ENCODE results near the gene ZFP91.

DNA sequence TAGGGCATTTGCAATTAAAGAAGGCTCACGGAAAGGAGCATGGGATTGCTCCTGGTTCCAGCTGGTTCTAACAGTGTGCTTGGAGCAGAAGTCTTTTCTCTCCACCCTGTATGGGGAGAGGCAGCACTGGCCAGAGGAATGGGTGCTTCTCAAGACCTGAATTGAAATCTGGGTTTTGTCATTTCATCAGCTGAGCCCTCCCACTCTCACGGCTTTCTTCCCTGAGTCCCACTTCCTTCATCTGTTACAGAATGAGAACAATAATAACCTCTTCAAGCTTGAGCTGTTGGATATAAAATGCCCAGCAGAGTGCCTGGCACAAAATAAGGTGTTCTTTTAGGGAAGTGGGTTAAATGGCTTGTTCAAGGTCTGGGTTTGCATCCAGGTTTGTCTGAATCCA, 60.8 kb downstream of the ZFP91 start:
- TF ChIP-seq CTCF (IDR thresholded peaks at IDR 0.05) = no peak
- no peak for TF ChIP-seq EZH2 (IDR thresholded peaks at IDR 0.05)
